HepG2 (cell line): Measurements from ENCODE around the gene RNF4.

Source experiments
- AFF4 ChIP-seq: sonication (generic); formaldehyde crosslinking; IDR thresholded peaks from 2 replicates; pipeline ENCODE4 v1.4.0; 2020; ENCODE audit warnings: missing genetic modification reagents
- CENPBD1 ChIP-seq: sonication (generic); formaldehyde crosslinking; IDR thresholded peaks from 2 replicates; pipeline ENCODE4 v1.8.0; 2022; ENCODE audit warnings: missing genetic modification reagents, low read depth, mild to moderate bottlenecking, borderline replicate concordance
- CREB1 ChIP-seq, 2 experiments: fragments of 450-650 bp in 1 of 2; IDR thresholded peaks; 2 replicates each; pipeline ENCODE4 v1.6.1; 2016 to 2017; ENCODE audit warnings: control low read depth in 1 of 2, mild to moderate bottlenecking in 1 of 2, missing compliant biosample characterization in 1 of 2, missing genetic modification characterization in 1 of 2
- DNMT3B ChIP-seq: conservative IDR thresholded peaks from 2 replicates; pipeline ENCODE4 v1.6.1; 2016; ENCODE audit warnings: missing biosample characterization, control low read depth
- ELK4 ChIP-seq: sonication (generic); formaldehyde crosslinking; IDR thresholded peaks from 2 replicates; pipeline ENCODE4 v1.9.0; 2021; ENCODE audit warnings: missing genetic modification reagents, borderline replicate concordance
- FOXK2 ChIP-seq: fragments of 450-650 bp; IDR thresholded peaks from 2 replicates; pipeline ENCODE4 v1.6.1; 2016
- KIAA2018 ChIP-seq: sonication (generic); formaldehyde crosslinking; IDR thresholded peaks from 2 replicates; pipeline ENCODE4 v1.5.0; 2020; ENCODE audit warnings: mild to moderate bottlenecking, missing genetic modification reagents, borderline replicate concordance
- POLR2A ChIP-seq, 2 experiments: IDR thresholded peaks; 2 replicates each; pipeline ENCODE4 v1.6.1; 2011; ENCODE audit warnings: low read depth in 2 of 2, low read length in 2 of 2, mild to moderate bottlenecking in 1 of 2, moderate library complexity in 1 of 2; ENCODE audit not compliant: insufficient read depth in 1 of 2
- RELA ChIP-seq: sonication (generic); formaldehyde crosslinking; IDR thresholded peaks from 2 replicates; pipeline ENCODE4 v1.4.0; 2020; ENCODE audit warnings: missing genetic modification reagents
- SMC3 ChIP-seq: IDR thresholded peaks from 2 replicates; pipeline ENCODE4 v1.6.1; 2011; ENCODE audit warnings: low read length, improper control_type of control experiment
- TBL1XR1 ChIP-seq: fragments of 150-350 bp; IDR thresholded peaks from 2 replicates; pipeline ENCODE4 v1.6.1; 2014; ENCODE audit warnings: borderline replicate concordance, low read length; ENCODE audit not compliant: partially characterized antibody
- TCF7L2 ChIP-seq: IDR thresholded peaks from 2 replicates; pipeline ENCODE4 v1.6.1; 2011; ENCODE audit warnings: mild to moderate bottlenecking, low read depth, low read length, moderate library complexity
- ZBTB25 ChIP-seq: IDR thresholded peaks from 2 replicates; pipeline ENCODE4 v1.6.1; 2018; ENCODE audit warnings: missing genetic modification reagents
- ZNF24 ChIP-seq: fragments of 450-650 bp; IDR thresholded peaks from 2 replicates; pipeline ENCODE4 v1.6.1; 2017; ENCODE audit warnings: antibody characterized with exemption, mild to moderate bottlenecking

- TF ChIP-seq ZBTB25 (CRISPR knock-in tag) = no peak
- no peak for TF ChIP-seq FOXK2
- no peak for TF ChIP-seq AFF4
- TF ChIP-seq DNMT3B (CRISPR knock-in tag) = no peak
- no peak for TF ChIP-seq RELA
- no peak for TF ChIP-seq KIAA2018 (CRISPR knock-in tag)
- no peak for TF ChIP-seq TCF7L2
- no peak for TF ChIP-seq SMC3
- no peak for TF ChIP-seq ZNF24
- TF ChIP-seq CREB1 (IDR thresholded peaks at IDR 0.05) = no peak
- no peak for TF ChIP-seq CREB1 (CRISPR knock-in tag; IDR thresholded peaks at IDR 0.05)
- no peak for TF ChIP-seq POLR2A (IDR thresholded peaks at IDR 0.05; ENCODE audit: insufficient read depth in 1 of 2, low read depth in 2 of 2, low read length in 2 of 2)
- TF ChIP-seq ELK4 = no peak
- TF ChIP-seq CENPBD1 (CRISPR knock-in tag) = no peak
- no peak for TF ChIP-seq TBL1XR1
Observed at GRCh38 chr4:2437475-2438215, 31.3 kb upstream of the RNF4 start.
